Measurements from ENCODE around the gene DHCR24.

- TF ChIP-seq ZBTB8A (CRISPR knock-in tag; IDR thresholded peaks at IDR 0.05; ENCODE audit: borderline replicate concordance, low read depth) (no peak), KLF6 (CRISPR knock-in tag; IDR thresholded peaks at IDR 0.05) (no peak), ZNF883 (CRISPR knock-in tag; IDR thresholded peaks at IDR 0.05; ENCODE audit: not compliant biosample characterization) (no peak), CTCF (CRISPR knock-in tag; IDR thresholded peaks at IDR 0.05) (no peak), CENPT (CRISPR knock-in tag; IDR thresholded peaks at IDR 0.05; ENCODE audit: low read depth) (no peak), EZH2 (conservative IDR thresholded peaks at IDR 0.05; ENCODE audit: low read depth, low read length) (no peak), GABPB1 (CRISPR knock-in tag; IDR thresholded peaks at IDR 0.05) (no peak), ZNF691 (CRISPR knock-in tag; IDR thresholded peaks at IDR 0.05; ENCODE audit: borderline replicate concordance, low read depth) (no peak), CCDC6 (CRISPR knock-in tag; IDR thresholded peaks at IDR 0.05) (no peak), ZNF616 (CRISPR knock-in tag; IDR thresholded peaks at IDR 0.05; ENCODE audit: low read depth) (no peak), REXO4 (CRISPR knock-in tag; IDR thresholded peaks at IDR 0.05; ENCODE audit: borderline replicate concordance) (no peak), RNF219 (CRISPR knock-in tag; IDR thresholded peaks at IDR 0.05) (no peak)
Observed at GRCh38 chr1:54876814-54877213, 10.2 kb downstream of the DHCR24 start.

Data from HepG2 (cell line).